GM12874 (cell line): ENCODE data around the gene SDSL.

Experiments used
- CTCF ChIP-seq: IDR thresholded peaks from 2 replicates; pipeline ENCODE4 v1.5.1; 2011; ENCODE audit warnings: low read depth, mild to moderate bottlenecking, control low read depth, low read length, moderate library complexity; ENCODE audit not compliant: insufficient read depth

SDSL gene

GRCh38 chr12:113391650-113392337 lies 30.4 kb upstream of the SDSL start:
- no peak for TF ChIP-seq CTCF

DNA sequence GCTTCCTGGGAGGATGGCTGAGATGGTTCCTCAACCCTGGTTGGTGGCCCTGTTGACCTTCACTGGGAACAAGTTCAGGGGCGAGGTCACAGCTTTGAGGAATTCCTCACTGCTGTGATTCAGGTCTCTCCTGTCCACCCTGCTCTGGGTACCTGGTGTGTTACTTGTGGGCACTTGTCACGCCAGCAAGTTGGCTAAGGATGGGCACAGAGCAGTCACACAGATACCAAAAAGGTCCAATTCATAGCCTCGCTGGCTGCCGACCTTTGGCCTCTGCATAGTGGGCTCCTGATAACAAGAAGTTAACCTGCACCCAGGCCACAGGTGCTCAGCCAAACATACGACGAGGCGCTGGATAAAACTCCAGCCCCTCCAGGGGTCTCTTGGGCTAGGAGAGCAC lies 29.7 kb upstream of the SDSL start:
- TF ChIP-seq CTCF: no peak

DNA sequence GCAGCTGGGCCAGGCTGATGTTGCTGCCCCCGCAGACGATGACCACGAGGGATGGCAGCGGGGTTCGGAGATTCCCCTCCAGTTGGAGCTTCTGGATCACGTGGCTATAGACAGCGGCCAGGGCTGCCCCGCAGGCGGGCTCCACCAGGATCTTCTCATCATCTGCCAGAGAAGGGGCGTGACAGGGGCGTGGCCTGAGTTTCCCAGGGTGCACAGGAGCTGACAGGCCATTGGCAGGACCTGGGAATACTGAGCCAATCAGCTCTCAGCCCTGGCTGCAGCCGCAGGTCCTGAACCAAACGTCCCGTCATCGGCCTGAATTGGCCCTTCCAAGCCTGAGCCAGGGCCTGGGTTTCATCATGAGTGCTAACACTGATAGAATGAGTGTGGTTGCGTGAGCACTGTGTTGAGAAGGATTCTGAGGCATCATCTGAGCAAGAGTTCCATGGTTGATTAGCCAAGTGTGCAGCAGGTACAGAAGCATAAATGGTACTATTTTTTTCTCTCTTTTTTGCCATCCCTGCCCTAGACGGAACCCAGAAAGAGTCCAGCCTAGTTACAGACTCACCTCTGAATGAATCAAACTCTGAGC lies 29.1 kb upstream of the SDSL start:
- no peak for TF ChIP-seq CTCF

DNA sequence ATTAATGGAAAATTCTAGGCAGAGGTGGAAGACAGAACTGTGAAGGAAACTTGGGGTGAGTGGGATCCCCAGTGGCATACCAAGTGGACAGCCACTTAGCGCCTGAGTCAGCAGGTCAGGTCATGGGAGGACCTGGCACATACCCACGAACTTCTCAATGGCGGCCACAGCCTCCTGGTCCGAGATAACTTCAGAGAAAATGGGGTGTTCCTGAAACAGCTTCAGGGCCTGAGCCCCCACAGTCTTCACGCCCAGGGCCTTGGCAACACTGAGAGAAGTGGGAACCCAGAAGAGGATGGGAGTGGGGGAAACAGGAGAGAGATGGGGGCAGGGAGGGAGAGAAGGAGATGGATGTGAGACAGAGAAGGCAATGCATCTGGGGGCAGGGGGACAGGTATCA lies 28.4 kb upstream of the SDSL start:
- TF ChIP-seq CTCF: no peak

- no peak for TF ChIP-seq CTCF
Observed at GRCh38 chr12:113395119-113395518, 27.1 kb upstream of the SDSL start.

DNA sequence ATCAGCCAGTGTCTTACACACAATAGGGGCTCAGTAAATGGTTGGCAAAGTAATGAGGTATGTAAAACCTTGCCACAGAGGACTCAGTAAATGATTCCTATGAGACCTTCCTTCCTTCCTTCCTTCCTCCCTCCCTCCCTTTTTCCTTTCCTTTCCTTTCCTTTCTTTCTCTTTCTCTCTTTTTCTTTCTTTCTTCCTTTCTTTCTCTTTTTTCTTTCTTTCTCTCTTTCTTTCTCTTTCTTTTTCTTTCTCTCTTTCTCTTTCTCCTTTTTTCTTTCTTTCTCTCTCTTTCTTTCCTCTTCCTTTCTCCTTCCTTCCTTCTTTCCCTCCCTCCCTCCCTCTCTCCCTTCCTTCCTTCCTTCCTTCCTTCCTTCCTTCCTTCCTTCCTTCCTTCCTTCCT lies 26.0 kb upstream of the SDSL start:
- no peak for TF ChIP-seq CTCF

- no peak for TF ChIP-seq CTCF
Observed at GRCh38 chr12:113396828-113397496, 25.2 kb upstream of the SDSL start.
